Hematopoietic multipotent progenitor cell treated with erythropoietin and hydrocortisone succinate and interleukin-3 and kit ligand, for 8 days (in vitro differentiated cells): ENCODE data around the gene VSIG1.

ENCODE experiments used
- DNase-seq: peaks from one replicate; pipeline ENCODE4 v3.0.0-alpha.2; 2015

The VSIG1 gene

GRCh38 chrX:108044554-108045256, at the start of gene VSIG1:
VSIG1 (plus strand) TSS chrX:108045065; CDS start chrX:108045131, 66 bp downstream.
- no peak for DNase-seq

GRCh38 chrX:107996124-107996523, 48.7 kb upstream of the VSIG1 start:
- DNase-seq = no peak

GRCh38 chrX:108000751-108001150, 44.1 kb upstream of the VSIG1 start:
- no peak for DNase-seq

- peak; percentile 34 for DNase-seq
Observed at GRCh38 chrX:108001218-108001814, 43.5 kb upstream of the VSIG1 start.

- no peak for DNase-seq
Observed at GRCh38 chrX:108018656-108019381, 26.0 kb upstream of the VSIG1 start.

GRCh38 chrX:108019382-108019875, 25.4 kb upstream of the VSIG1 start:
- no peak for DNase-seq

- peak; percentile 11 for DNase-seq
Observed at GRCh38 chrX:108020631-108021030, 24.2 kb upstream of the VSIG1 start.

GRCh38 chrX:108022491-108023089, 22.3 kb upstream of the VSIG1 start:
- no peak for DNase-seq

- no peak for DNase-seq
Observed at GRCh38 chrX:108025376-108025775, 19.5 kb upstream of the VSIG1 start.

- no peak for DNase-seq
Observed at GRCh38 chrX:108025954-108026600, 18.8 kb upstream of the VSIG1 start.

- no peak for DNase-seq
Observed at GRCh38 chrX:108028854-108029253, 16.0 kb upstream of the VSIG1 start.

- DNase-seq = no peak
Observed at GRCh38 chrX:108029928-108030711, 14.7 kb upstream of the VSIG1 start.

- DNase-seq = no peak
Observed at GRCh38 chrX:108032944-108033343, 11.9 kb upstream of the VSIG1 start.

GRCh38 chrX:108033890-108034289, 11.0 kb upstream of the VSIG1 start:
- DNase-seq = no peak

GRCh38 chrX:108034725-108035124, 10.1 kb upstream of the VSIG1 start:
- no peak for DNase-seq

GRCh38 chrX:108036298-108036973, 8.4 kb upstream of the VSIG1 start:
- DNase-seq = no peak

- no peak for DNase-seq
Observed at GRCh38 chrX:108049649-108050048, 4.8 kb downstream of the VSIG1 start.

GRCh38 chrX:108053218-108053617, 8.4 kb downstream of the VSIG1 start:
- DNase-seq = no peak

GRCh38 chrX:108055546-108055945, 10.7 kb downstream of the VSIG1 start:
- DNase-seq = no peak

GRCh38 chrX:108059801-108060200, 14.9 kb downstream of the VSIG1 start:
- DNase-seq = no peak

GRCh38 chrX:108064001-108064400, 19.1 kb downstream of the VSIG1 start:
- no peak for DNase-seq
